Measurements from ENCODE around the gene RUNX1.
"Not testable (repeated sequence)": the region's sequence is repeated elsewhere in the genome, so short reads cannot be mapped to it uniquely, and the experiment has no call there.

The RUNX1 gene

GRCh38 chr21:34953950-34954349, 95.2 kb downstream of the RUNX1 start:
- Histone ChIP-seq H3K36me3 (ENCODE audit: control insufficient read depth in 1 of 2, insufficient read depth in 2 of 2, low read length in 2 of 2) (no peaks in the 10 kb centered on the region), H3K4me1 (ENCODE audit: control insufficient read depth in 1 of 2, insufficient read depth in 2 of 2, low read length in 2 of 2) (peaks cover 3 to 5% of the 10 kb centered on the region in 2 experiments), H3K79me1 (ENCODE audit: low read length) (no peaks in the 10 kb centered on the region), H4K91ac (ENCODE audit: low read depth, low read length) (no peak overlapping the region), H3K4me3 (ENCODE audit: low read depth, low read length) (no peak overlapping the region), H3K9me3 (ENCODE audit: insufficient read depth, low read depth, low read length) (peaks cover 1% of the 10 kb centered on the region), H2BK120ac (ENCODE audit: insufficient read depth, low read length, poor library complexity) (no peak overlapping the region), H3K18ac (ENCODE audit: low read length) (no peak overlapping the region), H2BK5ac (ENCODE audit: low read depth, low read length, poor library complexity) (no peak overlapping the region), H2BK12ac (ENCODE audit: low read length) (no peak overlapping the region), H3K4me2 (ENCODE audit: low read length) (no peak overlapping the region), H4K12ac (ENCODE audit: low read depth, low read length) (no peak overlapping the region), H3K9ac (ENCODE audit: low read length) (no peak overlapping the region), H3K27ac (ENCODE audit: low read depth, low read length) (no peak overlapping the region), H3K14ac (ENCODE audit: low read length) (no peak overlapping the region), H3K23ac (ENCODE audit: low read length) (no peak overlapping the region), H4K8ac (ENCODE audit: low read depth, low read length) (no peak overlapping the region), H2AFZ (ENCODE audit: insufficient read depth, low read length, poor library complexity) (no peak overlapping the region), H2AK5ac (ENCODE audit: low read length) (no peak overlapping the region), H3K4ac (ENCODE audit: low read depth, low read length) (no peak overlapping the region), H3K27me3 (ENCODE audit: insufficient read depth, low read length) (no peaks in the 10 kb centered on the region), H3K79me2 (ENCODE audit: control insufficient read depth, insufficient read depth, low read length, poor library complexity) (no peaks in the 10 kb centered on the region)
- no peak for DNase-seq

GRCh38 chr21:34952701-34953100, 96.4 kb downstream of the RUNX1 start:
- no peak overlapping the region for H3K4me2 ChIP-seq (ENCODE audit: low read length)
- no peak overlapping the region for H4K8ac ChIP-seq (ENCODE audit: low read depth, low read length)
- WGBS (ENCODE audit: extremely low coverage, insufficient coverage, insufficient read length), result no CpG with 5 or more reads among the region's 1 CpG
- H2AK5ac ChIP-seq (ENCODE audit: low read length), result no peak overlapping the region
- H3K79me1 ChIP-seq (ENCODE audit: low read length), result no peaks in the 10 kb centered on the region
- H2BK12ac ChIP-seq (ENCODE audit: low read length), result no peak overlapping the region
- H3K23ac ChIP-seq (ENCODE audit: low read length), result no peak overlapping the region
- H3K27me3 ChIP-seq (ENCODE audit: insufficient read depth, low read length), result no peaks in the 10 kb centered on the region
- H3K4me3 ChIP-seq (ENCODE audit: low read depth, low read length), result no peak overlapping the region
- H3K18ac ChIP-seq (ENCODE audit: low read length), result no peak overlapping the region
- no peaks in the 10 kb centered on the region for H3K36me3 ChIP-seq (ENCODE audit: control insufficient read depth in 1 of 2, insufficient read depth in 2 of 2, low read length in 2 of 2)
- no peak overlapping the region for H2BK120ac ChIP-seq (ENCODE audit: insufficient read depth, low read length, poor library complexity)
- H3K79me2 ChIP-seq (ENCODE audit: control insufficient read depth, insufficient read depth, low read length, poor library complexity), result no peaks in the 10 kb centered on the region
- H2BK5ac ChIP-seq (ENCODE audit: low read depth, low read length, poor library complexity), result no peak overlapping the region
- no peak overlapping the region for H4K91ac ChIP-seq (ENCODE audit: low read depth, low read length)
- H3K27ac ChIP-seq (ENCODE audit: low read depth, low read length), result no peak overlapping the region
- no peak overlapping the region for H2AFZ ChIP-seq (ENCODE audit: insufficient read depth, low read length, poor library complexity)
- no peak overlapping the region for H4K12ac ChIP-seq (ENCODE audit: low read depth, low read length)
- no peaks in the 10 kb centered on the region for H3K9me3 ChIP-seq (ENCODE audit: insufficient read depth, low read depth, low read length)
- DNase-seq, result no peak
- peaks cover 3 to 5% of the 10 kb centered on the region in 2 experiments for H3K4me1 ChIP-seq (ENCODE audit: control insufficient read depth in 1 of 2, insufficient read depth in 2 of 2, low read length in 2 of 2)
- no peak overlapping the region for H3K4ac ChIP-seq (ENCODE audit: low read depth, low read length)
- H3K9ac ChIP-seq (ENCODE audit: low read length), result no peak overlapping the region
- no peak overlapping the region for H3K14ac ChIP-seq (ENCODE audit: low read length)

GRCh38 chr21:34951868-34952267, 97.2 kb downstream of the RUNX1 start:
- not testable (repeated sequence) for H2AK5ac ChIP-seq (ENCODE audit: low read length); H2AFZ ChIP-seq (ENCODE audit: insufficient read depth, low read length, poor library complexity); H3K79me2 ChIP-seq (ENCODE audit: control insufficient read depth, insufficient read depth, low read length, poor library complexity); H2BK120ac ChIP-seq (ENCODE audit: insufficient read depth, low read length, poor library complexity); H3K79me1 ChIP-seq (ENCODE audit: low read length); H4K8ac ChIP-seq (ENCODE audit: low read depth, low read length); H3K14ac ChIP-seq (ENCODE audit: low read length); H3K4me1 ChIP-seq (ENCODE audit: control insufficient read depth in 1 of 2, insufficient read depth in 2 of 2, low read length in 2 of 2); H3K4me3 ChIP-seq (ENCODE audit: low read depth, low read length); H3K27me3 ChIP-seq (ENCODE audit: insufficient read depth, low read length); H3K36me3 ChIP-seq (ENCODE audit: control insufficient read depth in 1 of 2, insufficient read depth in 2 of 2, low read length in 2 of 2); H3K4ac ChIP-seq (ENCODE audit: low read depth, low read length); H2BK5ac ChIP-seq (ENCODE audit: low read depth, low read length, poor library complexity); H3K4me2 ChIP-seq (ENCODE audit: low read length); H3K18ac ChIP-seq (ENCODE audit: low read length); DNase-seq; H3K9me3 ChIP-seq (ENCODE audit: insufficient read depth, low read depth, low read length); H4K91ac ChIP-seq (ENCODE audit: low read depth, low read length); H3K27ac ChIP-seq (ENCODE audit: low read depth, low read length); H3K9ac ChIP-seq (ENCODE audit: low read length); H4K12ac ChIP-seq (ENCODE audit: low read depth, low read length); H3K23ac ChIP-seq (ENCODE audit: low read length); H2BK12ac ChIP-seq (ENCODE audit: low read length)
- no CpG with 5 or more reads among the region's 4 CpGs for WGBS (ENCODE audit: extremely low coverage, insufficient coverage, insufficient read length)

GRCh38 chr21:34950980-34951379, 98.1 kb downstream of the RUNX1 start:
- Histone ChIP-seq H3K27me3 (ENCODE audit: insufficient read depth, low read length) (no peaks in the 10 kb centered on the region), H3K79me1 (ENCODE audit: low read length) (no peaks in the 10 kb centered on the region), H3K36me3 (ENCODE audit: control insufficient read depth in 1 of 2, insufficient read depth in 2 of 2, low read length in 2 of 2) (no peaks in the 10 kb centered on the region), H2AK5ac (ENCODE audit: low read length) (no peak overlapping the region), H2BK12ac (ENCODE audit: low read length) (no peak overlapping the region), H2BK5ac (ENCODE audit: low read depth, low read length, poor library complexity) (no peak overlapping the region), H3K4me3 (ENCODE audit: low read depth, low read length) (no peak overlapping the region), H3K9me3 (ENCODE audit: insufficient read depth, low read depth, low read length) (no peaks in the 10 kb centered on the region), H4K91ac (ENCODE audit: low read depth, low read length) (no peak overlapping the region), H3K9ac (ENCODE audit: low read length) (no peak overlapping the region), H3K27ac (ENCODE audit: low read depth, low read length) (no peak overlapping the region), H3K23ac (ENCODE audit: low read length) (no peak overlapping the region), H4K12ac (ENCODE audit: low read depth, low read length) (no peak overlapping the region), H2AFZ (ENCODE audit: insufficient read depth, low read length, poor library complexity) (no peak overlapping the region), H3K4ac (ENCODE audit: low read depth, low read length) (no peak overlapping the region), H3K79me2 (ENCODE audit: control insufficient read depth, insufficient read depth, low read length, poor library complexity) (no peaks in the 10 kb centered on the region), H4K8ac (ENCODE audit: low read depth, low read length) (no peak overlapping the region), H2BK120ac (ENCODE audit: insufficient read depth, low read length, poor library complexity) (no peak overlapping the region), H3K4me2 (ENCODE audit: low read length) (no peak overlapping the region), H3K14ac (ENCODE audit: low read length) (no peak overlapping the region), H3K4me1 (ENCODE audit: control insufficient read depth in 1 of 2, insufficient read depth in 2 of 2, low read length in 2 of 2) (peaks cover 3 to 5% of the 10 kb centered on the region in 2 experiments), H3K18ac (ENCODE audit: low read length) (no peak overlapping the region)
- WGBS (ENCODE audit: extremely low coverage, insufficient coverage, insufficient read length), result no CpG with 5 or more reads among the region's 4 CpGs
- DNase-seq, result peak; percentile 55 to 78
